ENCODE data around the gene EIF4H.

GRCh38 chr7:74173866-74174605, at the start of gene EIF4H:
- TF ChIP-seq REST (IDR thresholded peaks at IDR 0.05; ENCODE audit: insufficient replicate concordance, low read depth) (peak; percentile 41), CTCF (IDR thresholded peaks at IDR 0.05; ENCODE audit: insufficient read depth, low read length) (no peak), POLR2AphosphoS5 (IDR thresholded peaks at IDR 0.05; ENCODE audit: low read depth) (peak; percentile 71)

All from HL-60 (cell line).